H9 (cell line): ENCODE data around the gene KLHL5. TPM values are rescaled to one million over a fixed set of nuclear protein-coding genes. Genes with fewer than 3 reads are reported as not detected.

Experiments used
- DNase-seq: peaks from one replicate; pipeline ENCODE4 v3.0.0-alpha.2; 2017
- H2AFZ ChIP-seq: one replicate; pipeline ENCODE4 v1.6.1; 2013; ENCODE audit warnings: mild to moderate bottlenecking, low read length, control low read depth, moderate library complexity
- H2AK5ac ChIP-seq: 2 replicates; pipeline ENCODE4 v1.6.1; 2013; ENCODE audit warnings: low read length, control low read depth, mixed read lengths; ENCODE audit not compliant: insufficient read length
- H2BK120ac ChIP-seq: one replicate; pipeline ENCODE4 v1.6.1; 2013; ENCODE audit warnings: low read depth, mild to moderate bottlenecking, low read length, control low read depth, inconsistent platforms; ENCODE audit not compliant: poor library complexity, severe bottlenecking
- H2BK12ac ChIP-seq: 2 replicates; pipeline ENCODE4 v1.6.1; 2013; ENCODE audit warnings: low read length, control low read depth, mixed read lengths, low read depth; ENCODE audit not compliant: insufficient read length
- H2BK15ac ChIP-seq: 2 replicates; pipeline ENCODE4 v1.6.1; 2013; ENCODE audit warnings: low read depth, low read length, control low read depth
- H2BK20ac ChIP-seq: one replicate; pipeline ENCODE4 v1.6.1; 2013; ENCODE audit warnings: low read depth, mild to moderate bottlenecking, low read length, control low read depth, inconsistent platforms; ENCODE audit not compliant: poor library complexity, severe bottlenecking
- H2BK5ac ChIP-seq: 2 replicates; pipeline ENCODE4 v1.6.1; 2013; ENCODE audit warnings: low read length, control low read depth, mixed read lengths; ENCODE audit not compliant: insufficient read length
- H3K14ac ChIP-seq: 2 replicates; pipeline ENCODE4 v1.6.1; 2013; ENCODE audit warnings: low read length, control low read depth; ENCODE audit not compliant: insufficient read depth
- H3K18ac ChIP-seq: 2 replicates; pipeline ENCODE4 v1.6.1; 2013; ENCODE audit warnings: low read depth, mild to moderate bottlenecking, mixed read lengths, low read length, control low read depth; ENCODE audit not compliant: insufficient read length
- H3K23ac ChIP-seq: 2 replicates; pipeline ENCODE4 v1.6.1; 2013; ENCODE audit warnings: low read length, control low read depth, mixed read lengths, low read depth; ENCODE audit not compliant: insufficient read length
- H3K23me2 ChIP-seq: 2 replicates; pipeline ENCODE4 v1.6.1; 2013; ENCODE audit warnings: low read depth, mild to moderate bottlenecking, mixed read lengths, low read length, control low read depth; ENCODE audit not compliant: insufficient read length, poor library complexity, severe bottlenecking
- H3K27ac ChIP-seq: 2 replicates; pipeline ENCODE4 v1.5.1; 2013; ENCODE audit warnings: low read length, control low read depth, mixed read lengths, low read depth; ENCODE audit not compliant: insufficient read length
- H3K27me3 ChIP-seq: 2 replicates; pipeline ENCODE4 v1.6.1; 2013; ENCODE audit warnings: low read length, control low read depth, inconsistent platforms; ENCODE audit not compliant: insufficient read depth
- H3K4ac ChIP-seq: 2 replicates; pipeline ENCODE4 v1.6.1; 2013; ENCODE audit warnings: low read depth, mild to moderate bottlenecking, control low read depth, inconsistent platforms, low read length, moderate library complexity
- H3K4me1 ChIP-seq: 2 replicates; pipeline ENCODE4 v1.6.1; 2013; ENCODE audit warnings: low read length, control low read depth, inconsistent platforms; ENCODE audit not compliant: insufficient read depth
- H3K4me2 ChIP-seq: 2 replicates; pipeline ENCODE4 v1.6.1; 2013; ENCODE audit warnings: low read length, control low read depth, mixed read lengths; ENCODE audit not compliant: insufficient read length, insufficient read depth
- H3K56ac ChIP-seq: 2 replicates; pipeline ENCODE4 v1.6.1; 2013; ENCODE audit warnings: low read depth, mild to moderate bottlenecking, mixed read lengths, low read length, control low read depth; ENCODE audit not compliant: insufficient read length
- H3K79me1 ChIP-seq: 2 replicates; pipeline ENCODE4 v1.6.1; 2013; ENCODE audit warnings: low read depth, mild to moderate bottlenecking, moderate library complexity, low read length, control low read depth, inconsistent platforms; ENCODE audit not compliant: insufficient read depth, poor library complexity, severe bottlenecking
- H3K79me2 ChIP-seq: 2 replicates; pipeline ENCODE4 v1.6.1; 2013; ENCODE audit warnings: low read length, control low read depth, inconsistent platforms; ENCODE audit not compliant: insufficient read depth
- H3K9ac ChIP-seq: 2 replicates; pipeline ENCODE4 v1.6.1; 2013; ENCODE audit warnings: low read length, control low read depth, mixed read lengths; ENCODE audit not compliant: insufficient read length; ENCODE audit errors: extremely low read depth
- H3K9me3 ChIP-seq: one replicate; pipeline ENCODE4 v1.6.1; 2013; ENCODE audit warnings: low read depth, low read length, inconsistent platforms; ENCODE audit not compliant: control insufficient read depth
- H3T11ph ChIP-seq: one replicate; pipeline ENCODE4 v1.6.1; 2013; ENCODE audit warnings: mild to moderate bottlenecking, low read length, control low read depth, inconsistent platforms
- H4K20me1 ChIP-seq: one replicate; pipeline ENCODE4 v1.6.1; 2013; ENCODE audit not compliant: control insufficient read depth, insufficient read length, insufficient read depth
- H4K5ac ChIP-seq: 2 replicates; pipeline ENCODE4 v1.6.1; 2013; ENCODE audit warnings: low read depth, mild to moderate bottlenecking, mixed read lengths, low read length, control low read depth; ENCODE audit not compliant: insufficient read length
- H4K8ac ChIP-seq: replicated peaks from 2 replicates; pipeline ENCODE4 v1.6.1; 2013; ENCODE audit warnings: low read length, control low read depth, mixed read lengths, low read depth; ENCODE audit not compliant: insufficient read length
- H4K91ac ChIP-seq: 2 replicates; pipeline ENCODE4 v1.6.1; 2013; ENCODE audit warnings: low read depth, mild to moderate bottlenecking, moderate library complexity, mixed read lengths, low read length, control low read depth; ENCODE audit not compliant: insufficient read length
- H3K27ac Mint-ChIP-seq, 3 experiments: 2 replicates in 2 of 3; 3 replicates in 1 of 3; pipeline ENCODE4 v1.8.0; 2020 to 2021; ENCODE audit warnings: mixed read lengths in 3 of 3, mild to moderate bottlenecking in 1 of 3, moderate library complexity in 1 of 3
- H3K27me3 Mint-ChIP-seq: 2 replicates; pipeline ENCODE4 v1.8.0; 2021; ENCODE audit warnings: low read depth, mild to moderate bottlenecking, moderate library complexity, mixed read lengths
- H3K36me3 Mint-ChIP-seq, 3 experiments: 2 replicates in 2 of 3; 3 replicates in 1 of 3; pipeline ENCODE4 v1.8.0; 2020 to 2021; ENCODE audit warnings: low read depth in 3 of 3, mixed read lengths in 3 of 3; ENCODE audit not compliant: insufficient read depth in 1 of 3
- H3K4me1 Mint-ChIP-seq, 2 experiments: 2 replicates each; pipeline ENCODE4 v1.8.0; 2020; ENCODE audit warnings: mixed read lengths in 2 of 2
- H3K4me3 Mint-ChIP-seq, 2 experiments: 2 replicates in 1 of 2; 3 replicates in 1 of 2; pipeline ENCODE4 v1.8.0; 2020 to 2021; ENCODE audit warnings: mild to moderate bottlenecking in 2 of 2, mixed read lengths in 2 of 2, moderate library complexity in 1 of 2
- H3K9me3 Mint-ChIP-seq, 2 experiments: 2 replicates in 1 of 2; 3 replicates in 1 of 2; pipeline ENCODE4 v1.8.0; 2020; ENCODE audit warnings: mild to moderate bottlenecking in 2 of 2, mixed read lengths in 2 of 2, moderate library complexity in 1 of 2
- WGBS: extraction: QIAGEN DNeasy Blood & Tissue Kit; methylation state at CpG from one replicate; pipeline ENCODE4 v1.1.7; 2013; ENCODE audit warnings: missing lambda C conversion rate, low lambda C conversion rate, mixed read lengths; ENCODE audit not compliant: insufficient read length; ENCODE audit errors: extremely low coverage; 5-methylcytosine and 5-hydroxymethylcytosine counted together
- total RNA-seq: library from RNA; stranded (reverse); gene quantifications from 2 replicates; pipeline ENCODE4 v1.2.1, GENCODE V29; 2021
- TF ChIP-seq, protein P1 (sequence below): fragments of 200-600 bp; sonication (generic); conservative IDR thresholded peaks from 3 replicates; pipeline ENCODE4 v1.8.0; 2021; ENCODE audit warnings: antibody characterized with exemption, mild to moderate bottlenecking

The KLHL5 gene
- total RNA-seq, 1 experiment from 2014 or later = 16.8 TPM

DNA sequence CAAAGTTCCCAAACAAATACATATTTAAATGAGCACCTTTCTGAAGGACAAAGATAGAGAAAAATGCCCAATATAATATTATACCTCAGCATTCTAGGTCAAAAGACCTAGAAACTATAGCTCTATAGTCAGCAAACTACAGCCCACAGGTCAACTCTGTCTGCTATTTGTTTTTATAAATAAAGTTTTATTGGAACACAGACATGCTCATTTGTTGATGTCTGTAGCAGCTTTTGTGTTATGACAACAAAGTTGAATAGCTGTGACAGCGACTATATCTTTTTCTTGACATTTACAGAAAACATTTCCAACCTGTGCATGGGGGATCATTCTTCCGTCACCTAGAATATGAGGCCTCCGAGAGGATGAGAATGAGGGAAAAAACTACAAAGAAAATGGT, 71.6 kb downstream of the KLHL5 start:
- Histone ChIP-seq H3K27me3 (no peaks in the 10 kb centered on the region), H3K27ac (no peak overlapping the region), H3K9me3 (no peaks in the 10 kb centered on the region), H4K8ac (no peak overlapping the region), H2BK5ac (no peak overlapping the region), H4K5ac (no peak overlapping the region), H3K9ac (no peak overlapping the region), H4K91ac (no peak overlapping the region), H3K56ac (no peak overlapping the region), H2BK12ac (no peak overlapping the region), H2AK5ac (no peak overlapping the region), H2BK15ac (no peak overlapping the region), H2BK120ac (no peak overlapping the region), H3K18ac (no peak overlapping the region), H3K4ac (no peak overlapping the region), H3T11ph (no peak overlapping the region), H2BK20ac (no peak overlapping the region), H3K79me1 (no peaks in the 10 kb centered on the region), H3K14ac (no peak overlapping the region), H3K4me1 (no peaks in the 10 kb centered on the region; the same call in 1 of the 2 replicates), H3K4me2 (no peak overlapping the region), H4K20me1 (no peaks in the 10 kb centered on the region), H3K23ac (no peak overlapping the region), H2AFZ (no peak overlapping the region), H3K79me2 (no peaks in the 10 kb centered on the region), H3K23me2 (no peaks in the 10 kb centered on the region)
- Mint-ChIP-seq H3K36me3 (peaks cover 6 to 11% (median 10%) of the 10 kb centered on the region in 3 experiments; a peak in 5 of 7 replicates), H3K27me3 (no peaks in the 10 kb centered on the region), H3K9me3 (peaks cover 7% of the 10 kb centered on the region in 2 experiments; a peak in 3 of 5 replicates), H3K4me1 (peaks cover 3 to 5% of the 10 kb centered on the region in 2 experiments; a peak in 2 of 4 replicates), H3K27ac (no peak overlapping the region), H3K4me3 (no peak overlapping the region)
- TF ChIP-seq, protein P1, sequence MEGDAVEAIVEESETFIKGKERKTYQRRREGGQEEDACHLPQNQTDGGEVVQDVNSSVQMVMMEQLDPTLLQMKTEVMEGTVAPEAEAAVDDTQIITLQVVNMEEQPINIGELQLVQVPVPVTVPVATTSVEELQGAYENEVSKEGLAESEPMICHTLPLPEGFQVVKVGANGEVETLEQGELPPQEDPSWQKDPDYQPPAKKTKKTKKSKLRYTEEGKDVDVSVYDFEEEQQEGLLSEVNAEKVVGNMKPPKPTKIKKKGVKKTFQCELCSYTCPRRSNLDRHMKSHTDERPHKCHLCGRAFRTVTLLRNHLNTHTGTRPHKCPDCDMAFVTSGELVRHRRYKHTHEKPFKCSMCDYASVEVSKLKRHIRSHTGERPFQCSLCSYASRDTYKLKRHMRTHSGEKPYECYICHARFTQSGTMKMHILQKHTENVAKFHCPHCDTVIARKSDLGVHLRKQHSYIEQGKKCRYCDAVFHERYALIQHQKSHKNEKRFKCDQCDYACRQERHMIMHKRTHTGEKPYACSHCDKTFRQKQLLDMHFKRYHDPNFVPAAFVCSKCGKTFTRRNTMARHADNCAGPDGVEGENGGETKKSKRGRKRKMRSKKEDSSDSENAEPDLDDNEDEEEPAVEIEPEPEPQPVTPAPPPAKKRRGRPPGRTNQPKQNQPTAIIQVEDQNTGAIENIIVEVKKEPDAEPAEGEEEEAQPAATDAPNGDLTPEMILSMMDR = no peak
- no CpG with 5 or more reads among the region's 3 CpGs for WGBS
- no peak for DNase-seq
